ENCODE results near the gene ARHGEF28.

ARHGEF28 gene

GRCh38 chr5:73815631-73816030 lies 189.6 kb downstream of the ARHGEF28 start (continued):
- TF ChIP-seq CREB5 (CRISPR knock-in tag; IDR thresholded peaks at IDR 0.05; ENCODE audit: low read depth): no peak

GRCh38 chr5:73816656-73817420 lies 190.8 kb downstream of the ARHGEF28 start:
- no peak for TF ChIP-seq CSRNP3 (CRISPR knock-in tag; IDR thresholded peaks at IDR 0.05)
- no peak for TF ChIP-seq CREB5 (CRISPR knock-in tag; IDR thresholded peaks at IDR 0.05; ENCODE audit: low read depth)
- no peak for ATAC-seq

- peak; percentile 54; the same call in 2 of the 3 replicates for ATAC-seq
These were observed 192.4 kb downstream of the ARHGEF28 start for GRCh38 chr5:73818357-73818756.

GRCh38 chr5:73820326-73820725 lies 194.3 kb downstream of the ARHGEF28 start:
- ATAC-seq: no peak
- TF ChIP-seq RARB (CRISPR knock-in tag; IDR thresholded peaks at IDR 0.05) (no peak), ZFP30 (CRISPR knock-in tag; IDR thresholded peaks at IDR 0.05) (no peak), PATZ1 (CRISPR knock-in tag; IDR thresholded peaks at IDR 0.05; ENCODE audit: borderline replicate concordance) (no peak), ARNTL (CRISPR knock-in tag; IDR thresholded peaks at IDR 0.05; ENCODE audit: borderline replicate concordance, low read depth) (no peak), ZNF565 (CRISPR knock-in tag; conservative IDR thresholded peaks at IDR 0.05; ENCODE audit: low read depth) (no peak), ESRRG (CRISPR knock-in tag; IDR thresholded peaks at IDR 0.05) (no peak), POU6F1 (CRISPR knock-in tag; IDR thresholded peaks at IDR 0.05; ENCODE audit: borderline replicate concordance, low read depth) (no peak), ISL1 (CRISPR knock-in tag; IDR thresholded peaks at IDR 0.05) (no peak), BACH2 (CRISPR knock-in tag; IDR thresholded peaks at IDR 0.05; ENCODE audit: borderline replicate concordance) (no peak), TOX (CRISPR knock-in tag; IDR thresholded peaks at IDR 0.05; ENCODE audit: borderline replicate concordance) (no peak), TSHZ2 (CRISPR knock-in tag; IDR thresholded peaks at IDR 0.05) (no peak), ZFP3 (CRISPR knock-in tag; IDR thresholded peaks at IDR 0.05) (no peak), ZC3H10 (CRISPR knock-in tag; IDR thresholded peaks at IDR 0.05) (no peak), OSR1 (CRISPR knock-in tag; IDR thresholded peaks at IDR 0.05) (no peak)

More at GRCh38 chr5:73818357-73818756, 192.4 kb downstream of the ARHGEF28 start:
- TF ChIP-seq SNAI2 (CRISPR knock-in tag; IDR thresholded peaks at IDR 0.05) (no peak), ZFP3 (CRISPR knock-in tag; IDR thresholded peaks at IDR 0.05) (no peak), ZC3H10 (CRISPR knock-in tag; IDR thresholded peaks at IDR 0.05) (no peak), TOX (CRISPR knock-in tag; IDR thresholded peaks at IDR 0.05; ENCODE audit: borderline replicate concordance) (no peak), ZNF70 (CRISPR knock-in tag; IDR thresholded peaks at IDR 0.05) (no peak), ZFP30 (CRISPR knock-in tag; IDR thresholded peaks at IDR 0.05) (no peak), RARB (CRISPR knock-in tag; IDR thresholded peaks at IDR 0.05) (no peak), ZNF565 (CRISPR knock-in tag; conservative IDR thresholded peaks at IDR 0.05; ENCODE audit: low read depth) (no peak), BACH2 (CRISPR knock-in tag; IDR thresholded peaks at IDR 0.05; ENCODE audit: borderline replicate concordance) (no peak), POU6F1 (CRISPR knock-in tag; IDR thresholded peaks at IDR 0.05; ENCODE audit: borderline replicate concordance, low read depth) (no peak), ESRRG (CRISPR knock-in tag; IDR thresholded peaks at IDR 0.05) (no peak)
